ENCODE measurements around the gene FBXO11.
A peak's percentile ranks its signal among the peaks of the same experiment; 100 is the strongest.
"Not testable (repeated sequence)": the region's sequence is repeated elsewhere in the genome, so short reads cannot be mapped to it uniquely, and the experiment has no call there.

Gene FBXO11

GRCh38 chr2:47907039-47907781 lies 912 bp upstream of the FBXO11 start:
- Mint-ChIP-seq H3K9me3 (no peaks in the 10 kb centered on the region), H3K27me3 (no peaks in the 10 kb centered on the region), H3K27ac (peak overlapping the region; percentile 90), H3K36me3 (peaks cover 3% of the 10 kb centered on the region), H3K4me3 (peak overlapping the region; percentile 92), H3K4me1 (peaks cover 19% of the 10 kb centered on the region)
- DNase-seq (ENCODE audit: low spot score in 2 of 2), result no peak
- no peak for ATAC-seq (ENCODE audit: low read depth)

- peak; percentile 17 for ATAC-seq (ENCODE audit: low read depth)
These were observed 727 bp downstream of the FBXO11 start for GRCh38 chr2:47905386-47906156.

DNA sequence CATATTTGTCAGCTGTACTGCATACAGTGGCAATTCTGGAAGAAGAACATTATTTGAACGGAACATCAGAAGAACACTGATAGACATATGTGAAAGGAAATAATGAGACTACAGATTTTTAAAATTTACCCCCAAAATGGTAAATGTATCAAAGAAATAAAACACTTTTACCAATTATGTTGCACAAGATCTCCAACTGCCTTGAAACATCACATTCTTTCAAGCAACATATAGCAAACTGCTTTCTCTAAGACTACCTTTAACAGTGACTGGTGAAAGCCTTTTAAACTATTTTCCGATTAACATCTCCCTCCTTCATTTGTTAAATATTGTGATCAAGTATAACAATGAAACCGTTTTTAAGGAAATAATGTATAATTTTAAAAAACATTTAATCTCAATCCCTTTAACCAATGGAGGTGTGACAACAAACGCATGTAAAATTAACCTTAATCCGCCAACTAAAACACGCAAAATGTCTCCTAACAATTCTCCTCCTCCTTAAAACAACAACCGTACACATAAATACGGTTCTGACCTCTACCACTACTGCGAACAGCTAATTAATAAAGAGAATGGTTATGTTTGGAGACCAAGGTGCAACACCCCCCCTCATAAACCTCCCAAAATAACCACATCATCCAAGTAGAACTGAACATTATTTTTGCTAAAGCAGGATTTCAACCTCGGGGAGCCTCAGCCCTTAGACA lies 2.4 kb downstream of the FBXO11 start:
- no peak for DNase-seq (ENCODE audit: low spot score in 2 of 2)
- peaks cover 32% of the 10 kb centered on the region for H3K4me1 Mint-ChIP-seq

More at GRCh38 chr2:47905386-47906156, 727 bp downstream of the FBXO11 start:
- Mint-ChIP-seq H3K36me3 (peaks cover 3% of the 10 kb centered on the region), H3K4me1 (peaks cover 22% of the 10 kb centered on the region), H3K27me3 (no peaks in the 10 kb centered on the region), H3K4me3 (peak overlapping the region; percentile 92), H3K9me3 (no peaks in the 10 kb centered on the region), H3K27ac (peak overlapping the region; percentile 90)
- DNase-seq (ENCODE audit: low spot score in 2 of 2), result peak; percentile 56 to 71

GRCh38 chr2:47901892-47902291 lies 4.4 kb downstream of the FBXO11 start:
- DNase-seq (ENCODE audit: low spot score in 2 of 2); H3K27ac Mint-ChIP-seq; H3K9me3 Mint-ChIP-seq; H3K4me3 Mint-ChIP-seq; H3K27me3 Mint-ChIP-seq; H3K36me3 Mint-ChIP-seq; ATAC-seq (ENCODE audit: low read depth): not testable (repeated sequence)
- H3K4me1 Mint-ChIP-seq, result peaks cover 37% of the 10 kb centered on the region

More for the DNA sequence above, 2.4 kb downstream of the FBXO11 start:
- no peaks in the 10 kb centered on the region for H3K27me3 Mint-ChIP-seq
- H3K4me3 Mint-ChIP-seq, result peak overlapping the region; percentile 98
- H3K27ac Mint-ChIP-seq, result peak overlapping the region; percentile 90
- peaks cover 3% of the 10 kb centered on the region for H3K36me3 Mint-ChIP-seq
- H3K9me3 Mint-ChIP-seq, result no peaks in the 10 kb centered on the region
- ATAC-seq (ENCODE audit: low read depth), result no peak

DNA sequence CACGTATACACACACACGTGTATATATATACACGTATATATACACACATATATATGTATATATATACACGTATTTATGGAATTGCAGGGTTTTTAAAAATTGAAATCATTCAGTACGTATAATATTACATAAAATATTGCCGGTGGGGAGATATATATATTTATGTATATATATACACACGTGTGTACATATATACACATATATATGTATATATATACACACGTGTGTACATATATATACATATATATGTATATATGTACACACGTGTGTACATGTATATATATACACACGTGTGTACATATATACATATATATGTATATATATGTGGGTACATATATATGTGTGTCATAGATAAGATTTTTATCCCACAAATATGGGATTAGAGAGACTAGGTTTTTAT lies 5.4 kb downstream of the FBXO11 start:
- peaks cover 45% of the 10 kb centered on the region for H3K4me1 Mint-ChIP-seq
- ATAC-seq (ENCODE audit: low read depth) (no peak), DNase-seq (ENCODE audit: low spot score in 2 of 2) (no peak)
- H3K27me3 Mint-ChIP-seq, result no peaks in the 10 kb centered on the region
- no peak overlapping the region for H3K27ac Mint-ChIP-seq
- no peak overlapping the region for H3K4me3 Mint-ChIP-seq
- H3K9me3 Mint-ChIP-seq, result no peaks in the 10 kb centered on the region
- H3K36me3 Mint-ChIP-seq, result peaks cover 5% of the 10 kb centered on the region

GRCh38 chr2:47899915-47900816 lies 6.1 kb downstream of the FBXO11 start:
- Mint-ChIP-seq H3K27ac (peak overlapping the region; percentile 90), H3K4me3 (no peak overlapping the region), H3K36me3 (peaks cover 5% of the 10 kb centered on the region), H3K9me3 (no peaks in the 10 kb centered on the region), H3K4me1 (peaks cover 47% of the 10 kb centered on the region), H3K27me3 (no peaks in the 10 kb centered on the region)
- no peak for ATAC-seq (ENCODE audit: low read depth)
- no peak for DNase-seq (ENCODE audit: low spot score in 2 of 2)

- H3K4me1 Mint-ChIP-seq, result peaks cover 42% of the 10 kb centered on the region
- no peaks in the 10 kb centered on the region for H3K9me3 Mint-ChIP-seq
- no peaks in the 10 kb centered on the region for H3K27me3 Mint-ChIP-seq
- no peak for ATAC-seq (ENCODE audit: low read depth)
- DNase-seq (ENCODE audit: low spot score in 2 of 2), result no peak
- H3K36me3 Mint-ChIP-seq, result peaks cover 1% of the 10 kb centered on the region
- peak overlapping the region; percentile 83 for H3K27ac Mint-ChIP-seq
- H3K4me3 Mint-ChIP-seq, result peak overlapping the region; percentile 65
These were observed 8.2 kb downstream of the FBXO11 start for GRCh38 chr2:47897883-47898731.

DNA sequence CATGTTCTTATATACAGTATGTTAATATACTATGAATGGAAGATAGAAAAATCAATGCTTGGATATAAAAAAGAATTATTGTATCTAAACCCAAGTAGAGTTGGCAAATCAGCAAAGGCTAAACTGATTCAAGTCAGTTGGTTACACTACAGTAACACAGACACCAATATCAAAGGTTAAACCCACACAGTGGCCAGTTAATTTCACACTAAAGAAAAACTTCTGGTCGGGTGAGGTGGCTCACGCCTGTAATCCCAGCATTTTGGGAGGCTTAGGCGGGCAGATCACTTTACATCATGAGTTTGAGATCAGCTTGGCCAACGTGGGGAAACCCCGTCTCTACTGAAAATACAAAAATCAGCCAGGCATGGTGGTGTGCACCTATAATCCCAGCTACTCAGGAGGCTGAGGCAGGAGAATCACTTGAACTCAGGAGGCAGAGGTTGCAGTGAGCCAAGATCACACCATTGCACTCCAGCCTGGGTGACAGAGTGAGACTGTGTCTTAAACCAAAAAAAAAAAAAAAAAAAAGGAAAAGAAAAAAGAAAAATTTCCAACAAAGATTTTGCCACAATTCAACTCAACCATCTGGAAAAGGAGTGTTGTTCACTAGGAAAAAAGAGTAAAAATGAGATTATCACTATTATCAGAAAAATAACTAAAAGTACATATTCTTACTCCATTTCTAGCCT lies 9.0 kb downstream of the FBXO11 start:
- not testable (repeated sequence) for DNase-seq (ENCODE audit: low spot score in 2 of 2); H3K9me3 Mint-ChIP-seq; H3K36me3 Mint-ChIP-seq; H3K27me3 Mint-ChIP-seq
- H3K27ac Mint-ChIP-seq, result peak overlapping the region; percentile 83
- peak; percentile 42 for ATAC-seq (ENCODE audit: low read depth)
- peaks cover 42% of the 10 kb centered on the region for H3K4me1 Mint-ChIP-seq
- H3K4me3 Mint-ChIP-seq, result peak overlapping the region; percentile 65

DNA sequence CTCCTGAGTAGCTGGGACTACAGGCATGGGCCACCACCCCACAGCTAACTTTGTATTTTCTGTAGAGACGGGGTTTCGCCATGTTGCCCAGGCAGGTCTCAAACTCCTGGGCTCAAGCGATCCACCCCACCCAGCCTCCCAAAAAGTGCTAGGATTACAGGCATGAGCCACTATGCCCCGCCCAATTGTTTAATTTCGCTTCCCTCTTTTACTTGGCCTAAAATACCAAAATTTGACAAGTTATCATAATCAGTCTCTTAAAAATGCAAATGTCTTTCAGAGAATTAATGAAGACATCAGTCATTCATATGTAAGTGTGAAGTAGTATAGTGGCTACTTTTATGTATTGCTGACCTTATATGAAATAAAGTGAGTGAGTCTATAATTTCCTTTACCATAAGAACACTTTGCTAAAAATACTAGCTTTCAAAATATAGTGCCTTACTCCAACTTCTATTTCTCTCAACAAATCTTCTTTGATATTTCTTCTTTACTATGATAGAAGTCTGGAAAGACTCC lies 9.8 kb downstream of the FBXO11 start:
- peak; percentile 65 for ATAC-seq (ENCODE audit: low read depth)
- Mint-ChIP-seq H3K36me3 (peaks cover 7% of the 10 kb centered on the region), H3K4me3 (peak overlapping the region; percentile 74), H3K27ac (peak overlapping the region; percentile 64), H3K9me3 (no peaks in the 10 kb centered on the region), H3K4me1 (peaks cover 47% of the 10 kb centered on the region), H3K27me3 (no peaks in the 10 kb centered on the region)
- no peak for DNase-seq (ENCODE audit: low spot score in 2 of 2)

DNA sequence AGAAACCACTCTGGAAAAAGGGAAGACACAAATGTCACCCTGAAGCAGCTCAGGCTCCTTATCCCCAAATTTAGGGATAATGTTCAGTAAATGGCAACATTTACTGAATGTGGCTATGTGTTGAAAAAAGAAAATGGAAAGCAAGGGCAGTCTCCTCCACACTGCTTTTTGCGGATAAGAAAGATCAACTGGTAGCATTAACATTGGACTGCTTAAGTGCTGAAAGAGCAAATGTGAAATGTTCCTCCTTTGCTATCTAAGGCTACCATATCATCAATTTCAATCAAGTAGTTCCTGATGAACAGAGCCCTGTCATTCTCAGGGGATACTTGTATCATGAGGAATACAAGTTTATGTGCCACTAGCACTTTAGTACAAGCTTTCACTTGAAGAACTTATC lies 12.5 kb downstream of the FBXO11 start:
- ATAC-seq (ENCODE audit: low read depth) (no peak), DNase-seq (ENCODE audit: low spot score in 2 of 2) (no peak)
- Mint-ChIP-seq H3K27ac (no peak overlapping the region), H3K4me1 (peaks cover 45% of the 10 kb centered on the region), H3K36me3 (peaks cover 7% of the 10 kb centered on the region), H3K9me3 (no peaks in the 10 kb centered on the region), H3K27me3 (no peaks in the 10 kb centered on the region), H3K4me3 (no peak overlapping the region)

DNA sequence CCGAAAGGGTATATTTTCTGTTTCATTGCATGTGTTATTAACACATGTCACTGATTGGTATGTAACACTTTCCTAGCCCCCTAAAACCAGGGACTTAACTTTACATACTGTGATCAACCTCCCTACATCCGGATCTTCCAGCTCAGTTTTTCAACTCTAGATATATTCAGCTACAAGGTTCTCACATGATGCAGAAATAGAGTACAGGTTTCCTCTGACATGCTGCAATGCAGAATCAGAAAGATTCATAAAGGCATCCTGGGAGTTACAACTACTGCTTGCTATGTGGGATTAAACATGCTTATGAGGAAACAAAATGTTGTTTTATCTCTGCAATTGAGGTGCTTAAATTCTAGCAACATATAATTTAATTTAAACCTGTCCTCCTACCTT lies 14.0 kb downstream of the FBXO11 start:
- Mint-ChIP-seq H3K27me3 (no peaks in the 10 kb centered on the region), H3K4me1 (peaks cover 39% of the 10 kb centered on the region), H3K4me3 (no peak overlapping the region), H3K9me3 (no peaks in the 10 kb centered on the region), H3K27ac (peak overlapping the region; percentile 36), H3K36me3 (peaks cover 9% of the 10 kb centered on the region)
- DNase-seq (ENCODE audit: low spot score in 2 of 2), result no peak
- no peak for ATAC-seq (ENCODE audit: low read depth)

Data from memory B cell (primary cell).